HG03025 (cell line): ENCODE measurements around the gene ATP10D.

Source experiments
- ATAC-seq: cut with Tn5 transposase; IDR thresholded peaks from one replicate; pipeline ENCODE4 v1.9.1; 2021; ENCODE audit warnings: mild to moderate bottlenecking, moderate library complexity; ENCODE audit not compliant: unreplicated experiment, low FRiP score

The ATP10D gene

GRCh38 chr4:47570816-47571215 is 85.7 kb downstream of the ATP10D start:
- ATAC-seq, result no peak

DNA sequence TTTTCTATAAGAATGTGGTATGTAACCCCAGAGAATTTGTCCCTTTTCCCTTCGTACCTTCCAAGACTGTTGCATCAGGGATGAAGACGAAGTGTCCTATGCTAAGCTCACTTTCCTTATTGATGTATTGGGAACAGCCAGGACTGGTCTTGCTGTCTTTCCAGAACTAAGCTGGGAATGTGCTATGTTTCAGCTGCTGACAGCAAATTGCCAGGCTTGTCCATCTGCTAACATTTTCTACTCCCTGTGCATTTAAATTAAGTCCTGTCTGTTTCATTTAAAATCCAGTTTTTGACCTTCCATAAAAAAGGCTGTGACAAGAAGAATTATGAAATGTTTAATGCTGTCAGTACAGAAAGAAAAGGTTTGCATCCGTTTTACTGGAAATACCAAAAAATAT is 87.9 kb downstream of the ATP10D start:
- no peak for ATAC-seq

GRCh38 chr4:47577779-47578553 is 92.9 kb downstream of the ATP10D start:
- no peak for ATAC-seq

DNA sequence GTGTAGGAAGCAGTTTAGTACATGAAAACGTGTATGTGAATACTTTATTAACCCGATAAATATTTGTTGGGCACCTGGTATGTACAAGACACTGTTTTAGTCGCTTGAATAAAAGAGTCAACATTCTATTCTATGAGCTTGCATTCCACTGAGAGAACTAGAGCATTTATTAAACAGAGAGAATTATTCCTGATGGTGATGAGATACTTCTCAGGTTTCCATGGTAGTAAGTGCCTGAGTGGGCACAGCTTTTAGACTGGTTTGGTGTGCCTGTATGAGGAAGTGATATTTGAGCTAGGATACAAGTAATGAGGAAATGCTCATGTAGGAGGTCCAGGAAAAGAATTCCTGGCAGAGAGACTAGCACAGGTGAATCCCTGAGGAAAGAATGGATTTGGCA is 94.2 kb downstream of the ATP10D start:
- ATAC-seq, result no peak

- no peak for ATAC-seq
These were observed 105.2 kb downstream of the ATP10D start for GRCh38 chr4:47590325-47590724.

DNA sequence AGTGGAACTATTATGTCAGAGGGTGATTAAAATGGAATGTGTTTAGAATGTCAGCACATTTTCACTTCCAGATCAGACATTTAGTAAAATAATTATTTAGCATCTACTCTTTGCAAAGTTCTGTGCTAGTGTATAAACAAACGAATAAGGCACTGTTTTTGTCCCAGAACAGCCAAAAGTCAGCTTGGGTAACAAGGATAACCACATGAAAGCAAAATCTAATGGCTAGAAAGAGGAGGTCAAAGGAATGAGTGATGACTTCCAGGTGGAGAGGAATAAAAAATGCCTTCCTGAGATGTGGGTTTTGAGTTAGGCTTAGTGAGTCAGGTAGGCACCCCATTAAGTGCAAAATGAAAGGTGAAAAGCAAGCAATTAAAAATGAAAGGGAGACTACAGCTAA is 112.6 kb downstream of the ATP10D start:
- no peak for ATAC-seq

- no peak for ATAC-seq
These were observed 113.2 kb downstream of the ATP10D start for GRCh38 chr4:47598320-47598719.

DNA sequence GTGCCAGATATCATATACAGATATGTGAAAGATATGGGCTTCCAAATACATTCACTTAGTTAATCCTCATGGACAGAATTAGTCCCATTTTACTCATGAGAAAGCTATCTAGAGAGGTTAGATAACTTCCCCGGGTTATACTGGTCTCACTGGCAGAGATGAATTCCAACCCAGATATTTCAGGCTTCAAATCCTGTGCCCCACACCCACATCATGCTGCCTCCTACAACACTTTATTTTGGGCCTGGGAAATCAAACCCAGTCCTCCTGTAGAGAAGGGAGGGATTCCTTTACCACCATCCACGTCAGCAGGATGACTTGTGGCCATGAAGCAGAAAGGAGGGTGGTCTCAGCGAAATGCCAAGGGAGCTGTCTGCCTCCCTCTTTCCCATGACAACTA is 113.8 kb downstream of the ATP10D start:
- no peak for ATAC-seq

DNA sequence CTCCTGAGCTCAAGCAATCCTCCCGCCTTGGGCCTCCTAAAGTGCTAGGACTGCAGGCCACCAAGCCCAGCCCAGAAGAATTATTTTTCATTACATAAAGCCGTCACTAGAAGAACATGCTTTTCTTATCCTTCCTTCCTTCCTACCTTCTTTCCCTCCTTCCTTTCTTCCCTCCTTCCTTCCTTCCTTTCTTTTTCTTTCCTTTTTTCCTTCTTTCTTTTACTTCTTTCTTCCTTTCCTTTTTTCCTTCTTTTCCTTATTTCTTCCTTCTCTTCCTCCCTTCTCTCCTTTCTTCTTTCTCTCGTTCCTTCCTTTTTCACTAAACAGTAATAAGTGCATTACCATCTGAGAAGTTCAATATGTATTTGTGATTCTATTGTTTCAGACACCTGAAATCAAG is 121.4 kb downstream of the ATP10D start:
- ATAC-seq, result no peak

GRCh38 chr4:47612116-47613023 is 127.3 kb downstream of the ATP10D start:
- ATAC-seq, result no peak

GRCh38 chr4:47615385-47615784 is 130.3 kb downstream of the ATP10D start:
- ATAC-seq, result no peak

DNA sequence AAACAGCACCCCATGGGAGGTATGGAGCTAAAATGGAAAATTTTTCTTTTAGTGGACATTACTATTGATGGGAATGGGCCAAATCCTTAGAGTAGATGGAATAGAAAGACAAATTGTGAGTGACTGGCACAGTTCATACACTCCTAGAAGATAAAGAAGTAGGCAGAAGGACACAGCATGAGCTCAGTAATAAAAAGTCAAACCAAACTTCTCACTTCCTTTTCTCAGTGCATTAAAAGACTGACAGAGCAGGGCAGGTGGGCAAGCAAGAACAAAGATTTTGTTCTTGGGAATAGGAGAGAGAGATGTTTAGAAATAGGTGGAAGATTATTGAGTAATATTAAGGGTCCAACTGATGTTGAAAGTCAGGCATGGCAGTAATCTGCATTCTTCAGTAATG is 132.5 kb downstream of the ATP10D start:
- peak; percentile 77 for ATAC-seq

DNA sequence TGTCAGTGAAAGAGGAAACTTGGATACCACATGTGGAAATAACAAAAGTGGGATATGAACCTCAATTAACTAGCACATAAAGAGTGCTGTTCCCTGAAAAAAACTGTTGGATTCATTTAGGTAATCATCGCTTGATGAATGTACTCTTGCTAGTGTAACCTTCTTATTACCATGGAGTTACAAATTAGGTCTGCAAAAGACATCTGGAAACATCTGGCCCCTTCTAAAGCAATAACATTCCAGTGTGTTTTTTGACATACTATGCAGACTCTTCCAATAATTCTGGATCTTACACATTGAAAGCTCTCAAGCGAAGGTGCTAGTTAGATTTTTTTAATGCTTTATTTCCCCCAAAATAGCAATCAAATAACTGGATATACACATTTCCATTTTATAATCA is 134.6 kb downstream of the ATP10D start:
- no peak for ATAC-seq

DNA sequence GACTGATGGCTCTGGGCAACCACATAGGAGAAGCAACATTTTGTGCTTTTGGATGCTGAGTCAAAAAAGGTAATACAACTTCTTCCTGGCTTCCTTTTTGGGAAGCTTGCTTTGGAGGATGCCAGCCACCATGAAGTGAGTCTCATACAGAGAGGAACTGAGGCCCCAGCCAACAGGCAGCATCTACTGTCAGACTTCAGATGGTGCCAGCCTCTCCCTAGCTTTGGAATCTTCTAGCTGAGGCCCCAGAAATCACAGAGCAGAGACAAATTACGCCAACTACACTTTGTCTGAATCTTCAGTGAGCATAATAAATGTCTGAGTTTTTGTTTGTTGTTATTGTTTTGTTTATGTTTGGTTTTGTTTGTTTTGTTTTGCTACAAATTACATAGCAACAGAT is 136.1 kb downstream of the ATP10D start:
- ATAC-seq, result no peak

DNA sequence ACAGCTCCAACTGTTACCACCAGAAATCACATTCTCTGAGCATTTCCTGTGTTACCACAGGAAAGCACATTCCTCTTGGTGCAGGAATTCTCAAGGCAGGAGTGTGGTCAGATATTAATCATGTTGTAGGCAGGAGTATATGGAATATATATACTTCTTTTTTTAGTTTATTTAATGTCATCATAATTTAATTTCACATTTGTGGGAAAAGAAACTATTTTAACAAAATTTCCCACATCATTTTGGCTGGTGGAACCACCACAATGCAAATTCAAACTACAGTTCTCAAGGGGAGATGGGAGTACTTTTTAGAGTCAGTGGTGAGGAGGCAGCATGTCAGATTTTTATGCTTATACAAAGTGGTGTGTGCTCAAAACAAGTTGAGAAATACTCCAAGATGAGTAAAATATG is 139.0 kb downstream of the ATP10D start:
- no peak for ATAC-seq

DNA sequence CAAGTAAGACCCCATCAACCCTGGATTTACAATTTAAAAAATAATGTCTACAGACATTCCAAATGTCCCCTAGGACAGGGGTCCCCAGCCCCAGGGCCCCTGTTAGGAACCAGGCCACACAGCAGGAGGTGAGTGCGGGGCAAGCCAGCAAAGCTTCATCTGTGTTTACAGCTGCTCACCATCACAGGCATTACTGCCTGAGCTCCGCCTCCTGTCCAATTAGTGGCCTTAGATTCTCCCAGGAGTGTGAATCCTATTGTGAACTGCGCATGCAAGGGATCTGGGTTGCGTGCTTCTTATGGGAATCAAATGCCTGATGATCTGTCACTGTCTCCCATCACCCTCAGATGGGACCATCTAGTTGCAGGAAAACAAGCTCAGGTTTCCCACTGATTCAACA is 146.1 kb downstream of the ATP10D start:
- no peak for ATAC-seq

GRCh38 chr4:47639531-47639930 is 154.5 kb downstream of the ATP10D start:
- no peak for ATAC-seq

GRCh38 chr4:47640911-47641310 is 155.8 kb downstream of the ATP10D start:
- ATAC-seq, result no peak

- no peak for ATAC-seq
These were observed 156.7 kb downstream of the ATP10D start for GRCh38 chr4:47641755-47642154.

DNA sequence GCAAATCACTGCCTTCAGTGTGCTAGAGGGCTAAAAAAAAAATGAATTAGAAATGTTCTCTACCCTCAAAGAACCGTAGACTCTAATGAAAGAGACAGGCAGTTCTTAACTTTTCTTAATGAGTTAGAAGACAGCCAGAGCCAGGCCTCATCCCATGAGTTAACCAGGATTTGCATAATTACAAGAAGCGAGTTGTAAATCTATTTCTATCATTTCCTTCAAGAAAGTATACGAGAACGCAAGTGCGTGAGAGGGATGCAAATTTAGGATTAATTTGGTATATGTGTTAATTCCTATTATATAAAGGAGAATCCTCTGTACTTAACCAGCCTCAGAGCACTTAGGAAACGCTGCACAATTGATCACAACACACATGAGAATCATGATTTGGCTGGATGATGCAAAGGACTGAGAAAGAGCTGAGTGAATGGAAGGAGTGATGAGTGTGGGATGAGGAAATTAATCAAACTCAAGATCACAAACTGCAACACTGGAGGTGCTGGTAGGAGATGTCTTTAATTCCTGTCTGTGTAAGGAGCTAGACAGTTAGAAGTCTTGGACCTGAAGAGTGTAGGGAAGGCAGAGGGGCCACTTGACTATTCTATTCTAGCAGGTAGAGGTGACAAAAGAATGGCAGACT is 157.2 kb downstream of the ATP10D start:
- ATAC-seq, result no peak
